RPMI7951 (cell line): ENCODE data around the gene ZFAND3. TPM values are rescaled to one million over a fixed set of nuclear protein-coding genes. Genes with fewer than 3 reads are reported as not detected.
A peak's percentile ranks its signal among the peaks of the same experiment; 100 is the strongest.

Experiments used
- DNase-seq: peaks from one replicate; pipeline ENCODE4 v3.0.0-alpha.2; 2012; ENCODE audit warnings: low read depth
- total RNA-seq: library from RNA; depleted of rRNA; stranded (reverse); fragments of >200 nt; shearing (Covaris generic); gene quantifications from 2 replicates; pipeline ENCODE4 v1.2.3, GENCODE V29; 2014

The ZFAND3 gene
- total RNA-seq, 1 experiment from 2014 or later, result 9.5 TPM

GRCh38 chr6:37894585-37894984 lies 75.1 kb downstream of the ZFAND3 start:
- DNase-seq, result no peak

- peak; percentile 12 for DNase-seq
These were observed 77.8 kb downstream of the ZFAND3 start for GRCh38 chr6:37897321-37897720.

GRCh38 chr6:37897818-37898515 lies 78.4 kb downstream of the ZFAND3 start:
- no peak for DNase-seq

- no peak for DNase-seq
These were observed 84.1 kb downstream of the ZFAND3 start for GRCh38 chr6:37903351-37904340.

GRCh38 chr6:37904590-37904989 lies 85.1 kb downstream of the ZFAND3 start:
- no peak for DNase-seq

GRCh38 chr6:37906121-37906520 lies 86.6 kb downstream of the ZFAND3 start:
- DNase-seq, result no peak

- DNase-seq, result no peak
These were observed 91.5 kb downstream of the ZFAND3 start for GRCh38 chr6:37910998-37911397.

- DNase-seq, result no peak
These were observed 93.7 kb downstream of the ZFAND3 start for GRCh38 chr6:37913210-37913609.

GRCh38 chr6:37915463-37915862 lies 95.9 kb downstream of the ZFAND3 start:
- no peak for DNase-seq

GRCh38 chr6:37916149-37916548 lies 96.6 kb downstream of the ZFAND3 start:
- no peak for DNase-seq

GRCh38 chr6:37916675-37917074 lies 97.1 kb downstream of the ZFAND3 start:
- DNase-seq, result no peak

GRCh38 chr6:37917566-37917965 lies 98.0 kb downstream of the ZFAND3 start:
- DNase-seq, result no peak

- DNase-seq, result peak; percentile 10
These were observed 100.1 kb downstream of the ZFAND3 start for GRCh38 chr6:37919417-37920157.

- DNase-seq, result peak; percentile 8
These were observed 101.1 kb downstream of the ZFAND3 start for GRCh38 chr6:37920667-37921066.

- DNase-seq, result no peak
These were observed 103.0 kb downstream of the ZFAND3 start for GRCh38 chr6:37922563-37922962.

GRCh38 chr6:37923514-37923913 lies 104.0 kb downstream of the ZFAND3 start:
- DNase-seq, result no peak

- DNase-seq, result no peak
These were observed 107.1 kb downstream of the ZFAND3 start for GRCh38 chr6:37926661-37927060.

GRCh38 chr6:37928217-37928616 lies 108.7 kb downstream of the ZFAND3 start:
- no peak for DNase-seq

GRCh38 chr6:37930288-37930971 lies 110.9 kb downstream of the ZFAND3 start:
- DNase-seq, result no peak

GRCh38 chr6:37931066-37931465 lies 111.5 kb downstream of the ZFAND3 start:
- DNase-seq, result no peak

GRCh38 chr6:37934276-37934675 lies 114.7 kb downstream of the ZFAND3 start:
- no peak for DNase-seq

- no peak for DNase-seq
These were observed 116.6 kb downstream of the ZFAND3 start for GRCh38 chr6:37936150-37936549.
